Peyer's patch (tissue), 4 donors: Measurements from ENCODE around the gene DRAM2. TPM values are rescaled to one million over a fixed set of nuclear protein-coding genes. Genes with fewer than 3 reads are reported as not detected.

Source experiments
- DNase-seq, 3 donors: peaks; one replicate each; pipeline ENCODE4 v3.0.0-alpha.2; 2017 to 2019
- H3K27ac ChIP-seq, 4 donors: fragments of 200-600 bp; sonication (generic); one replicate each; pipeline ENCODE4 v1.5.1; 2016 to 2019
- H3K27me3 ChIP-seq, 2 donors: fragments of 200-600 bp; sonication (generic); one replicate each; pipeline ENCODE4 v1.5.1; 2019
- H3K36me3 ChIP-seq, 3 donors: fragments of 200-600 bp; sonication (generic); one replicate each; pipeline ENCODE4 v1.5.1; 2016 to 2019
- H3K4me1 ChIP-seq, 4 donors: fragments of 200-600 bp; sonication (generic); one replicate each; pipeline ENCODE4 v1.5.1; 2016 to 2019
- H3K4me3 ChIP-seq, 4 donors: fragments of 200-600 bp; sonication (generic); 1 replicate in 3 of 4; 2 replicates in 1 of 4; pipeline ENCODE4 v1.5.1; 2016 to 2019; ENCODE audit warnings: mild to moderate bottlenecking in 1 of 4
- H3K9me3 ChIP-seq, 4 donors: fragments of 200-600 bp; sonication (generic); one replicate each; pipeline ENCODE4 v1.5.1; 2016 to 2019; ENCODE audit warnings: mild to moderate bottlenecking in 1 of 4
- CTCF ChIP-seq, 6 experiments: fragments of 450-650 bp in 4 of 6; fragments of 200-600 bp in 2 of 6; sonication (generic) in 1 of 6; IDR thresholded peaks; one replicate each; pipeline ENCODE4 v1.5.1; 2017 to 2019; ENCODE audit warnings: antibody characterized with exemption in 6 of 6, mild to moderate bottlenecking in 3 of 6, moderate library complexity in 1 of 6
- POLR2A ChIP-seq, 2 donors: fragments of 450-650 bp; IDR thresholded peaks; one replicate each; pipeline ENCODE4 v1.5.1; 2017; ENCODE audit warnings: antibody characterized with exemption in 2 of 2, mild to moderate bottlenecking in 2 of 2, moderate library complexity in 2 of 2
- total RNA-seq, 4 donors: library from RNA; depleted of rRNA; stranded (reverse); fragments of >200 nt; gene quantifications; one replicate each; pipeline ENCODE4 v1.1.0, GENCODE V29; 2016

DRAM2 gene
- total RNA-seq, 4 donors from 2014 or later, result 28.9 to 64.2 (median 48.5) TPM

GRCh38 chr1:111176678-111177077 is 36.8 kb upstream of the DRAM2 start:
- TF ChIP-seq POLR2A (IDR thresholded peaks at IDR 0.05) (no peak), CTCF (IDR thresholded peaks at IDR 0.05) (no peak)

GRCh38 chr1:111175349-111175748 is 35.5 kb upstream of the DRAM2 start:
- peaks cover 0 to 30% (median 0%) of the 10 kb centered on the region in 3 donors for H3K36me3 ChIP-seq
- H3K9me3 ChIP-seq, result no peaks in the 10 kb centered on the region
- no peaks in the 10 kb centered on the region for H3K27me3 ChIP-seq
- TF ChIP-seq CTCF (IDR thresholded peaks at IDR 0.05), result no peak
- no peak for TF ChIP-seq POLR2A (IDR thresholded peaks at IDR 0.05)
- no peaks in the 10 kb centered on the region for H3K4me1 ChIP-seq
- DNase-seq, result no peak
- H3K4me3 ChIP-seq, result no peak overlapping the region
- no peak overlapping the region for H3K27ac ChIP-seq

More at GRCh38 chr1:111176678-111177077, 36.8 kb upstream of the DRAM2 start:
- Histone ChIP-seq H3K4me1 (no peaks in the 10 kb centered on the region), H3K4me3 (no peak overlapping the region), H3K27ac (no peak overlapping the region), H3K27me3 (no peaks in the 10 kb centered on the region), H3K9me3 (no peaks in the 10 kb centered on the region), H3K36me3 (peaks cover 0 to 25% (median 0%) of the 10 kb centered on the region in 3 donors)
- DNase-seq, result no peak

- Histone ChIP-seq H3K4me1 (no peaks in the 10 kb centered on the region), H3K27me3 (no peaks in the 10 kb centered on the region), H3K9me3 (no peaks in the 10 kb centered on the region), H3K36me3 (peaks cover 0 to 32% (median 0%) of the 10 kb centered on the region in 3 donors), H3K4me3 (no peak overlapping the region), H3K27ac (no peak overlapping the region)
- no peak for DNase-seq
- no peak for TF ChIP-seq CTCF (IDR thresholded peaks at IDR 0.05)
- TF ChIP-seq POLR2A (IDR thresholded peaks at IDR 0.05), result no peak
Observed at GRCh38 chr1:111174070-111174469, 34.2 kb upstream of the DRAM2 start.

- Histone ChIP-seq H3K27me3 (no peaks in the 10 kb centered on the region), H3K4me3 (no peak overlapping the region), H3K9me3 (no peaks in the 10 kb centered on the region), H3K36me3 (peaks cover 0 to 35% (median 0%) of the 10 kb centered on the region in 3 donors), H3K27ac (no peak overlapping the region), H3K4me1 (no peaks in the 10 kb centered on the region)
- DNase-seq, result no peak
- TF ChIP-seq CTCF (IDR thresholded peaks at IDR 0.05) (no peak), POLR2A (IDR thresholded peaks at IDR 0.05) (no peak)
Observed at GRCh38 chr1:111172463-111172862, 32.6 kb upstream of the DRAM2 start.

- no peak overlapping the region for H3K4me3 ChIP-seq
- no peaks in the 10 kb centered on the region for H3K27me3 ChIP-seq
- DNase-seq, result no peak
- no peak overlapping the region for H3K27ac ChIP-seq
- H3K36me3 ChIP-seq, result peaks cover 0 to 28% (median 0%) of the 10 kb centered on the region in 3 donors
- peaks cover 0 to 12% (median 1%) of the 10 kb centered on the region in 4 donors for H3K4me1 ChIP-seq
- H3K9me3 ChIP-seq, result no peaks in the 10 kb centered on the region
- TF ChIP-seq CTCF (IDR thresholded peaks at IDR 0.05) (no peak), POLR2A (IDR thresholded peaks at IDR 0.05) (no peak)
Observed at GRCh38 chr1:111164151-111164550, 24.3 kb upstream of the DRAM2 start.

GRCh38 chr1:111163363-111163762 is 23.5 kb upstream of the DRAM2 start:
- H3K9me3 ChIP-seq, result no peaks in the 10 kb centered on the region
- no peak overlapping the region for H3K27ac ChIP-seq
- TF ChIP-seq POLR2A (IDR thresholded peaks at IDR 0.05) (no peak), CTCF (IDR thresholded peaks at IDR 0.05) (no peak)
- peaks cover 0 to 20% (median 0%) of the 10 kb centered on the region in 3 donors for H3K36me3 ChIP-seq
- DNase-seq, result no peak
- H3K27me3 ChIP-seq, result no peaks in the 10 kb centered on the region
- peaks cover 0 to 12% (median 1%) of the 10 kb centered on the region in 4 donors for H3K4me1 ChIP-seq
- no peak overlapping the region for H3K4me3 ChIP-seq
